GM12874 (cell line): ENCODE data around the gene LSM6.

Source experiments
- TF ChIP-seq, protein P1 (sequence below): IDR thresholded peaks from 2 replicates; pipeline ENCODE4 v1.5.1; 2011; ENCODE audit warnings: low read depth, mild to moderate bottlenecking, control low read depth, low read length, moderate library complexity; ENCODE audit not compliant: insufficient read depth

The LSM6 gene

DNA sequence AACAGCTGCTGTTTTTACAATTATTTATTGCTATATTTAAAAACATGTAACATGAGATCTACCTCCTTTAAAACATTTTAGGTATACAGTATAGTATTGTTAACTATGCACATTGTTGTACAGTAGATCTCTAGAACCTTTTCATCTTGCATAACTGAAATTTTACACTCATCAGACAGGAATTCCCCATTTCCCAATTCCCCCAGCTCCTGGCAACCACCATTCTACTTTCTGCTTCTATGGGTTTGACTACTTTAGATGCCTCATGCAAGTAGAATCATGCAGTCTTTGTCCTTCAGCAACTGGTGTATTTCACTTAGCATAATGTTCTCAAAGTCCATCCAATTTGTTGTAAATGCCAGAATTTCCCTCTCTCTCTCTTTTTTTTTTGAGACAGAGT is 9.7 kb upstream of the LSM6 start:
- TF ChIP-seq, protein P1, sequence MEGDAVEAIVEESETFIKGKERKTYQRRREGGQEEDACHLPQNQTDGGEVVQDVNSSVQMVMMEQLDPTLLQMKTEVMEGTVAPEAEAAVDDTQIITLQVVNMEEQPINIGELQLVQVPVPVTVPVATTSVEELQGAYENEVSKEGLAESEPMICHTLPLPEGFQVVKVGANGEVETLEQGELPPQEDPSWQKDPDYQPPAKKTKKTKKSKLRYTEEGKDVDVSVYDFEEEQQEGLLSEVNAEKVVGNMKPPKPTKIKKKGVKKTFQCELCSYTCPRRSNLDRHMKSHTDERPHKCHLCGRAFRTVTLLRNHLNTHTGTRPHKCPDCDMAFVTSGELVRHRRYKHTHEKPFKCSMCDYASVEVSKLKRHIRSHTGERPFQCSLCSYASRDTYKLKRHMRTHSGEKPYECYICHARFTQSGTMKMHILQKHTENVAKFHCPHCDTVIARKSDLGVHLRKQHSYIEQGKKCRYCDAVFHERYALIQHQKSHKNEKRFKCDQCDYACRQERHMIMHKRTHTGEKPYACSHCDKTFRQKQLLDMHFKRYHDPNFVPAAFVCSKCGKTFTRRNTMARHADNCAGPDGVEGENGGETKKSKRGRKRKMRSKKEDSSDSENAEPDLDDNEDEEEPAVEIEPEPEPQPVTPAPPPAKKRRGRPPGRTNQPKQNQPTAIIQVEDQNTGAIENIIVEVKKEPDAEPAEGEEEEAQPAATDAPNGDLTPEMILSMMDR = no peak

DNA sequence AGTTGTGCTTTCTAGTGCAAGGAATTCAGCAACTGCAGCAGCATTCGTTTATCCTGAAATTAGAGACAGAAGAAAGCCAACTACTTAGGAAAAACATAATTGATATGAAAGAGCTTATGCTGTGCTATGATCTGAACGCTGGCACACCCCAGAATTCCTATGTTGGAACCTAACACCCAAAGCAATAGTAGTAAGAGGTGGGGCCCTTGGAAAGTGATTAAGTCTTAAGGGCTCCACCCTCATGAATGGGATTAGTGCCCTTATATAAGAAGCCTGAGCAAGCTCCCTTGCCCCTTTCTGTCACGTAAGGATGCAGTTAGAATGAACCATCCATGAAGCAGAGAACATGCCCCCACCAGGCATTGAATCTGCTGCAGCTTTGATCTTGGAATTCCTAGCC is 5.4 kb upstream of the LSM6 start:
- TF ChIP-seq, protein P1 = no peak

DNA sequence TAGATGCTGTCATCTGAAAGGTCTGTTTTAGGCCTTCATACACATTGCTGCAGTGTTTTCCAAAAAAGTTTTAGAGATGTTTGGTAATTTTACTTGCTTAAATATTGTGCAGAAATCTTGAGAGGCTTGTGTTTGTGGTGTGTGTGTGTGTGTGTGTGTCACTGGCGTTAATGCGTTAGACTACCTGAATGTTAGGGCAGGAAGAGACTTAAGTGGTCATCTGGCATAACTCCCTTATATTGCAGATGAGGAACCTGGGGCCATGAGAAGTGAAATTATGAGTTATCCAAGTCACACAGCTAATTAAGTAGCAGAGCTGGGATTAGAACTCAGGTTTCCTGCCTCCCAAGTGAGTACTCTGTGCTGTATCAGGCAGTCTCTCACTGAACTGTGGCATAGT is 1.4 kb downstream of the LSM6 start:
- TF ChIP-seq, protein P1 = no peak

DNA sequence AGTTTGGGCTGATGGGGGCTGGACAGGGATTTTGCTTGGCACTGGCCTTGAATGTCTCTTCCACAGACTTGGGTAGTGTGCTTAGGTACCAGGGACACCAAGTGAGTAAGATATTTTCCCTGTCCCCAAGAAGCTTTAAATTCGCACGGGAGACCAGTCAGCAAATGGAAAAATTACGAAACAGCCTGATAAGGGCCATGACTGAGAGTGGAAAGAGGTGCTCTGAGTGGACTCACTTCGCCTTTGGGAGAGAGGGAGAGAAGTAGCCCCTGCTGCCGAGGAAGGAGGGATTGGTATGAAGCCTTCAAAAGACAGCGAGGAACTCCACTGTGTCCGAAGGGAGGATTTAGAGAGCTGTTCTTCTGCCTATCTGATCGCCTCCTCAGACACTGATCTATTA is 2.6 kb downstream of the LSM6 start:
- TF ChIP-seq, protein P1 = no peak

DNA sequence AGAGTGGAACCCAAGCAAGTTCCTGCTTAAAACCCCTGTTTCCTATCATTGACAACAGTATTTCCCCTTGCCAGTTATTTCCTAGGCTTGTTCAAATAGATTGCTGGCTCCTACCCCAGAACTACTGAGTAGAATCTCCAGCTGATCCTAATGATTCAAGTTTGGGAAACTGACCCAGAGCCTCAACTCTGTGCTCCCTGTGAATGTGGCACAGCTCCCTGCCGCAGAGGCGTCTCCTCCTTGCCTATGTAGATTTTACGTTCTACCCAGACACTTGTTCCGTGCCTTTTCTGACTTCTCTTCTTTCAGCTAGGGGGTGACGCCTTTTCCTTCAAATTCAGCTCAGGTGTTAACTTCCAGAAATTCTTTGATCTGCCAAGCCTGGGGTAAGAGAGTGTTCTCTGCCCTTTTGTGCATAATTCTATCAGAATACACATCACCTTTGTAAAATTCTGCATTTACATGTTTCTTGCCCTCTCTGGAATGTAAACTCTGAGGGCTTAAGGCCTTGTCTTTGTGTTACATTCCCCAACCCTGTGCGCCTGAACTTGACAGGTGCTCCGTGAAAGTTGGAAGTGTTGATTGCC is 4.4 kb downstream of the LSM6 start:
- TF ChIP-seq, protein P1 = no peak

DNA sequence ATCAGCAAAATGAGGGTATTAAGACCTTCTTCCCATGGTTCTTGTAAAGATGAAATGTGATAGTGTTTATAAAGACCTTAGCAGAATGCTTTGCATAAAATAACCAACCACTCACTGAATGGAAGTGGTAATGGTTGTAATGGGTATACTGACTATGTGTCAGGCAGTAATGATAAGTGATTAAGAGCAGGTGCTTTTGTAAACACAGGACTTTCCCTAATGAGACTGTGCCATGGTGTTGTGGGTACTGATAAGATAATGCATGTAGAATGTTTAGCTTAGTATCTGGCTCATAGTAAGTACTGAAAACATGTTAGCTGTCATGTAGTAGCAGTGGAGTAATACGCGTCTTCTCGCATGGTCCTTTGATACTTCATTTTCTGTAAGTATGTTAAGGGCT is 6.9 kb downstream of the LSM6 start:
- TF ChIP-seq, protein P1 = no peak

DNA sequence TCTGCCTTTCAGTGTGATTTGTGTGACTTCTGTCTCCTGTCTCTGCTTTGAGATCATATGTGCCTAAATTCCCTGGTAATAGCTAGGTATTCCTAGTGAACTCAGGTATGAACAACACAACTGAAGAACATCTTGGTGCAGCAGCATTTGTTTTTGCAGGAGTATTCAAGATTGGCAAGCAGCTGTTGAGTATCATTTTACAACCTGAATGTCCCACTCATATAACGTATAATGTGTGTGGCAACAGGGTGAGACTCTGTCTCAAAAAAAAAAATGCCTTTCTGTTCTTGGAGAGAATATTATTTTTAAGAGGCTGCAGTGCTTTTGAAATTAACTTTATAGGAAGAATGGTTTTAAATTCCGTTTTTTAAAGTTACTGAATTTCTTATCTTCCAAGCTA is 7.7 kb downstream of the LSM6 start:
- TF ChIP-seq, protein P1 = no peak
